ENCODE results near the gene REEP3.

REEP3 gene

GRCh38 chr10:63593576-63593975 is 72.4 kb downstream of the REEP3 start (continued):
- no peak for TF ChIP-seq TSHZ1 (tag by site-specific recombination; IDR thresholded peaks at IDR 0.05; ENCODE audit: borderline replicate concordance)

GRCh38 chr10:63595072-63595471 is 73.9 kb downstream of the REEP3 start:
- H3K9me3 ChIP-seq (ENCODE audit: control insufficient read depth, insufficient read depth, low read depth, low read length), result no peaks in the 10 kb centered on the region
- no peak overlapping the region for H3K27ac ChIP-seq (ENCODE audit: extremely low read depth, low read depth, low read length)
- H3K36me3 ChIP-seq (ENCODE audit: control insufficient read depth in 2 of 2, insufficient read depth in 1 of 2, low read length in 2 of 2), result peaks cover 9 to 10% of the 10 kb centered on the region in 2 experiments
- POLR2A ChIA-PET, result no interaction called here
- TF ChIP-seq ZNF473 (tag by site-specific recombination; IDR thresholded peaks at IDR 0.05) (no peak), EGR2 (tag by site-specific recombination; IDR thresholded peaks at IDR 0.05; ENCODE audit: low read depth) (peak; percentile 92), ZNF280D (tag by site-specific recombination; IDR thresholded peaks at IDR 0.05) (no peak), ZFHX2 (tag by site-specific recombination; conservative IDR thresholded peaks at IDR 0.05) (peak; percentile 95)
- CTCF ChIA-PET, result no interaction called here
- no peak overlapping the region for H3K4me3 ChIP-seq (ENCODE audit: low read depth, low read length)
- no peaks in the 10 kb centered on the region for H3K4me1 ChIP-seq (ENCODE audit: control insufficient read depth, insufficient read depth, low read length)

GRCh38 chr10:63596924-63597323 is 75.7 kb downstream of the REEP3 start:
- CTCF ChIA-PET, result interaction anchor here (0.8 kb wide), 1 partner anchor 11 kb away, joined by 3 read pairs; no protein-coding TSS in a partner anchor
- no peak overlapping the region for H3K27ac ChIP-seq (ENCODE audit: extremely low read depth, low read depth, low read length)
- H3K4me3 ChIP-seq (ENCODE audit: low read depth, low read length), result no peak overlapping the region
- POLR2A ChIA-PET, result no interaction called here
- no peaks in the 10 kb centered on the region for H3K9me3 ChIP-seq (ENCODE audit: control insufficient read depth, insufficient read depth, low read depth, low read length)
- TF ChIP-seq ZNF488 (tag by site-specific recombination; IDR thresholded peaks at IDR 0.05), result no peak
- TF ChIP-seq ZNF707 (tag by site-specific recombination; IDR thresholded peaks at IDR 0.05), result no peak
- TF ChIP-seq ZNF596 (tag by site-specific recombination; IDR thresholded peaks at IDR 0.05), result no peak
- no peak for TF ChIP-seq ZNF654 (tag by site-specific recombination; IDR thresholded peaks at IDR 0.05; ENCODE audit: low read depth)
- H3K4me1 ChIP-seq (ENCODE audit: control insufficient read depth, insufficient read depth, low read length), result no peaks in the 10 kb centered on the region
- peaks cover 9 to 10% of the 10 kb centered on the region in 2 experiments for H3K36me3 ChIP-seq (ENCODE audit: control insufficient read depth in 2 of 2, insufficient read depth in 1 of 2, low read length in 2 of 2)

GRCh38 chr10:63600540-63600939 is 79.3 kb downstream of the REEP3 start:
- Histone ChIP-seq H3K4me3 (ENCODE audit: low read depth, low read length) (no peak overlapping the region), H3K27ac (ENCODE audit: extremely low read depth, low read depth, low read length) (no peak overlapping the region), H3K36me3 (ENCODE audit: control insufficient read depth in 2 of 2, insufficient read depth in 1 of 2, low read length in 2 of 2) (peaks cover 9 to 10% of the 10 kb centered on the region in 2 experiments), H3K9me3 (ENCODE audit: control insufficient read depth, insufficient read depth, low read depth, low read length) (no peaks in the 10 kb centered on the region), H3K4me1 (ENCODE audit: control insufficient read depth, insufficient read depth, low read length) (peaks cover 9% of the 10 kb centered on the region)
- POLR2A ChIA-PET, result no interaction called here
- CTCF ChIA-PET, result no interaction called here
- TF ChIP-seq HOXD13 (CRISPR knock-in tag; IDR thresholded peaks at IDR 0.05; ENCODE audit: borderline replicate concordance) (no peak), ZNF433 (tag by site-specific recombination; IDR thresholded peaks at IDR 0.05; ENCODE audit: low read depth) (no peak), ZNF133 (tag by site-specific recombination; IDR thresholded peaks at IDR 0.05) (no peak), ZNF645 (tag by site-specific recombination; IDR thresholded peaks at IDR 0.05) (no peak), ZNF37A (tag by site-specific recombination; IDR thresholded peaks at IDR 0.05) (no peak), ZNF558 (tag by site-specific recombination; IDR thresholded peaks at IDR 0.05) (peak; percentile 96), TRIM28 (IDR thresholded peaks at IDR 0.05; ENCODE audit: borderline replicate concordance, low read length) (no peak), YY2 (tag by site-specific recombination; IDR thresholded peaks at IDR 0.05) (no peak)
